Measurements from ENCODE around the gene FBXL2.
"Not testable (repeated sequence)": the region's sequence is repeated elsewhere in the genome, so short reads cannot be mapped to it uniquely, and the experiment has no call there.

The FBXL2 gene

DNA sequence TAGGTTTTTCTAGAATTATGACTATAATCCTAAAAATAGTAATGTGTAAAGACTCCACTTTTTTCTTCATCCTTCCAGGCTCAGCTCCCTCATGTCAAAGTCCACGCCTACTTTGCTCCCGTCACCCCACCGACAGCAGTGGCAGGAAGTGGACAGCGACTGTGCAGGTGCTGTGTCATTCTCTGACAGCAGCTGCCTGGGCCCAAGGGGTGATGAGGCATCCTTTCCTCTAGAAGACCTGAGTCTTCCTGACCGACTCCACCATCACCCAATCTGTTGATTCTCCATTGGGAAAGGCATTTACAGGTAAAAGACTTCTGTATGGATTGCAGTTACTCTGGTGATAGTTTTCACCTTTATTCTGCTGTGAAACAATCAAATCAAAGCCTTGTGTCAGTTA lies 108.2 kb downstream of the FBXL2 start:
- no peak for DNase-seq (ENCODE audit: low read depth in 2 of 2)

DNA sequence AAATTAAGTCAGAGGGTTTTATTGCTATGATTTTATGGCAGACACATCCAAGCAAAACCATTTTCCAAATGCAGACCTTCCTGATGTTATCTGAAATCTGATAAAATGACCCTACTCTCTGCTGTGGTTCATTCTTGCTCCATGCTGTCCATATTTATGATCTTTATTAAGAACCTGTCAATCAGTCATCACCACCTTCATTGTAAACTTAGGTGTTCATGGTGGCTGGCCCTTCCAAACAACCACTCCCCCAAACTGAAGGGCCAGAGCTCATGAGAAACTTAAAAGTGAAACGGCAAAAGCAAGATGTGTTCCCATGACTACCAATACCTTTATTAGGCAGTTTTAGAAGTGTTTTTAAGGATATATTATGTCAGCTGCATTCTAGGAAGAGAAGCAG lies 109.4 kb downstream of the FBXL2 start:
- no peak for DNase-seq (ENCODE audit: low read depth in 2 of 2)

DNA sequence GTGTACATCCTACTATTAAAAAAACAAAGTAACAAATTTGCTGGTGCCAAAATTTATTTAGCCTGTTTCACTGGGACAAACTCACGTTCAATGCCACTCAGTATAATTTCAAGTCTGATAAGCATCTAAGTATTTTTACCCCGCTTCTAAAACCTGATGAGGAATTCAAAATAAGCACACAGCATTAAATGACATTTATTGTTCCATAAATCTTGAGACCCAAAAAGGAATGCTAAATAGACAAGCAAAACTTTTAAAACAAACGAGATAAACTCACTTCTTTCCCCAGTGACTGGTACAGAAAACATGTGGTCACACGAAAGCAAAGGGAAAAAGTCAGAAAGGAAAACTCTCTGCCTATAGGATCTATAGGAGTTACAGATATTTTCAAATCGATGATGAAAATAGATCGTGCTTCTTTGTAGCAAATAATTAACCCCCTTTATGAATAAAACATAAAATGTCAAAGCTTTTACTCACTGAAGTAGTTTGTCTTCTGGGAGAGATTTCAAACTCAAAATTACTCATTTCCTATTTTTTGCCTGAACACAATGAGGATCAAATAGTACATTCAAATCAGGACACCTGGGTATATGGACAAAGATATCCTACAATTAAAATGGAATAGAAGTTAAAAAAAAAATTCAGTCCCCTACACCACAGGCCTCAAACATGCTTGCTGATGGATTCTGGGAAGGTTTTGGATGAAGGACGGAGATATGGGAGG lies 111.3 kb downstream of the FBXL2 start:
- DNase-seq (ENCODE audit: low read depth in 2 of 2), result no peak

DNA sequence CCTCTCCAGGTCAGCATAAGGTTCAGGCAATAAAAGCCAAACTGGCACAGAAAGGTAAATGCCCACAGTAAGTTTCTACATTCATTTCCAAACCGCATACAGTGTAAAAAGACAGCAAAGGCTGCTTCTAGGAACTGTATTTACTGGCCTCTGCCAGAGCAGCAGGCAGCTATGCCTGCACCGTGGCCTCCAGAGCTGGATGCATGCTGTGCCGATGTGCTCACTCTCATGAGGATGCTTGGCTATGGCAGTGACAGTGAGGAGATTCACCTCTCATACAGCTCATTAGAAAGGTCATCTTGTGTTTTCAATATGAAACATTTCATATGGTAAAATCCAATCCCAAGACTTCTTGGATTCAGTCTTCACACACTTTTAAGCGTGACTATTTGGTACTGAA lies 112.7 kb downstream of the FBXL2 start:
- DNase-seq (ENCODE audit: low read depth in 2 of 2), result no peak

DNA sequence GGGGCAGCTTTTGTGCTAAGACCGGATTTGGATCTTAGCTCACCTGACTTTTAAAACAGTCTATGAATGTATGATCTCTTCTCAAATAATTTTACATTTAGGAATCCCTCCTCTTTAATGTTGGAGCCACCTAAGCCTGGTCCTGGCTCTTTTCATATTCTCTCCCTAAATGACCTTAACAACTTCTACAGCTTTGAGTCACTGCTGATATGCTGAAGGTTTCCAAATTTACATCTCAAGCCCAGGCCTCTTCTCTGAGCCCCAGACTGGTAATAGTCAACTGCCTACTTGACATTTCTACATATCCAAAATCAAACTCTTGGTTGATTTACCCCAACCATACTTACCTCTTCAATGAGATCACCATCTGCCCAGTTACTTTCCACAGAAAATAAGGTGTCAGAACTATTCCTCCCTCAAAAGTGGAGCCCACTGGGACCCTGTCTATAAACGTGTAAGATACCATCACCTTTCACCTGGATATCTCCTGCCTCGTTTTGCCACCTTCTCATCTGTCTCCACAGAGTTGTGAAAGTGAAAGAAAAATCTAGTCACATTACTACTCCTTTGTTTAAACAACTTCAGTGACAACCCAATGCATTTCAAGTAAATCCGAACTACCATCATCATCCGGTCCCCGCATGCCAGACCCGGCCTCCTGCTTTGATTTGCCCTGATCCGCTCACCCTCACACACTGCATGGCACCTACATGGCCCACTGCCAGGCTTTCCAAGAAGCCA lies 114.2 kb downstream of the FBXL2 start:
- DNase-seq (ENCODE audit: low read depth in 2 of 2), result no peak

DNA sequence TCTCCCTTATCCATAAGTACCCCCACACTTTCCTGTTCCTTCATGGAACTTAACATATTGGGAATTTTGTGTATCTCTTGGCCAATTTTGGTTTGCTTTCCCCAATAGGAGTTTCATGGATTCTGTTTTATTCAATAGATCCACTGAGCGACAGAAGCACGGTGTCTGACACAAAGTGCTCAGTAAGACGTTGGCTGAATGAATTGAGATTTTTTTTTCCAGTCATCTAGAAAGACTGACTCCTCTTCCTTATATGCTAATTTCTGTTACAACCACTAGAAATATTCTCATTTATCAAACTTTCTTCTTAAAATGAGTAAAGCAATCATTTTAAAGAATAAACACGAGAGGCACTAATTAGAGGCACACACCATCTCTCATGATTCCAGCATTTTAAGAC lies 114.9 kb downstream of the FBXL2 start:
- DNase-seq (ENCODE audit: low read depth in 2 of 2), result no peak

DNA sequence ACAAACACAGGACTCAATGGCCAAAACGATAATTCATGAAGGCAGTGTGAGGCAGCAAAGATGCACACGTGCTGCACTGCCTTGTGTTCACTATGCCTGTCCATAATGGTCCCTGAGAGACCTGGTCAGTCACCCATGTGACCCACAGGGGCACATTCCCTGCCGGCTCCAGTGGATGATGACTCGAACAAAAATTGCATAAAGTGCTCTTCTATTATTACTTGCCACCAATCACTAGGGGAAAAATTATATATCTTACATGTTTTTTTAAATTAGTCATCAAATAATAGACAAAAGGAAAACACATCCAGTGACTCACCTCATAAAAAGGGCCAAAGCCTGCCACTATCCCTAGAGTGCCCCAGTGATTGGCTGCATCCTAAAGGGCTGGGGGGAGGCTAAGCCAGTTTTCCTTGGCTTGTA lies 115.5 kb downstream of the FBXL2 start:
- no peak for DNase-seq (ENCODE audit: low read depth in 2 of 2)

DNA sequence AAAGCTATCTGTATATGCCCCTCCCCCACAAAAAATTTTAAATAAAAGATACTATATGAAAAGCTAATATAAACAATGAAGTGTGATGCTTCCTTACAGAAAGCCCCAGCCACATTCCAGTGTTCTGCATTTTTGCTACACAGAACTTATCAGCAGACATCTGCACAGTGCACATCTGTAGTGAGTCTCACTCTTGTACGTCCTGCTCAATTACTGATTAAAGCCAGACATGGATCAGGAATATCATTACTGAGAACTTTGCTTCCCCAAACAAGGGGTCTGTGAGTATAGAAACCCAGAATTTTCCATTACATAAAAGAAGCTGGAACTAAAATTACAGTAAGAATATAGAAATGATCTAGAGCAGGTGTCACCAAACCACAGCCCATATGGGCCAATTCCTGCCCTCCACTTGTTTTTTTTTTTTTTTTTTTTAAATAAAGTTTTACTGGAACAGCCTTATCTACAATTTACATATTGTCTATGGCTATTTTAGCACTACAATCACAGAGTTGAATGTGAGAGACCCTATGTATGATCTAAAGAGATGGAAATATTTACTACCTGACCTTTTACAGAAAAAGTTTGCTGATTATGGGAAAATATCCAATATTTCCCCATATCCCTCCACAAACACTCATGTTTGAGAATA lies 117.3 kb downstream of the FBXL2 start:
- no peak for DNase-seq (ENCODE audit: low read depth in 2 of 2)

DNA sequence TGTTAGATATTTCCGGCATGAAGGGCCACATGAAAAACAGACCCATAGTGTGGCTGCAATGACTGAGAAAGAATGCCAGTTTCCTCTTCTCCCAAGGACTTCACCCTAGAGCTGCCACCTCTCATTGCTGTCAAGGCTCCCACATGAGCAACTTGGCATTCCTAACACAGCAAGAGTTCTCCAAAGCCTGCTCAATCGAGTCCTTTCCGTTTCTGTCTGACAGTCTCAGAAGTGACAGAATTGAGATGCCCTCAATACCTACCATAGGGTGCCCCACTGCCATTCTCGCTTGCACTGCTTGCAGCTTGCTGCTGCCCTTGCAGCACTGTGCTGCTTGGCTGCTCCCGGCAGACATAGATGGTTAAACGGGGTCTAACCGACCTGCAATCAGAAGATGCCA lies 118.7 kb downstream of the FBXL2 start:
- DNase-seq (ENCODE audit: low read depth in 2 of 2), result no peak

DNA sequence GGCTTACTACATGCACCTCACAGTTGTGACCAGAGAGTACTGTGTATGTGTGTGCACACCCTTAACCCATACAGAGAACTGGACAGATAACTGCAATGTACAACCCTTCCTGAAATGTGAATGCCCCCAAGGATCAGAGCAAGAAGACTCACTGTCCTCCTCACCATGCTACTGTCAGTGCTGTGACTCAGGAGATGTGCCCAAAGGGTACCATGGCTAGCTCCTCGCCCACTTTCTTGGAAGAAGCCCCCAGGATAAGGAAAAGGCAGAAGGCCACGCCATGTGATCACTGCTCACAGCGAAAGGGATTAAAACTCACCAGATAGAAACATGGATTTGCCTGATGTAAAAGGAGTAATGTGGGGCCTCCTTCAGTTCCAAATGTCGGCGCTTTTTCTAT lies 121.2 kb downstream of the FBXL2 start:
- DNase-seq (ENCODE audit: low read depth in 2 of 2), result no peak

DNA sequence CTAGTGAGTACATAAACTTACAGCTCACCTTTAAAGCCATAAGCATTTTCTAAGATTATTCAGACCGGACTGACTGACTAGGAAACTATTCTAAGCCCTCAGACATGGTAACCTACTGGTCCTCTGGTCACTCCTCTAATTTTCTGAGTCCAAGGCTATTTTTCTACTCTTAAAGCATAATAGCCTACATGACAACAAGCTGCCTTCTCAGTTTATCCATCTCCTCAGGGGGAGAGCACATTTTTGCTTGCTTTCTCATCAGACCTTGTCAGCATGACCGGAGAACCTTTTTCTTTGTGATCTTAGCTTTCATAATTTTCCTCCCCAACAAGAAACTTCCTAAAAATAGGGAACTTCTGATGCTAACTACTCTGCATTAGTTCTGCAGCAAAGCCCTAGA lies 124.5 kb downstream of the FBXL2 start:
- DNase-seq (ENCODE audit: low read depth in 2 of 2), result no peak

DNA sequence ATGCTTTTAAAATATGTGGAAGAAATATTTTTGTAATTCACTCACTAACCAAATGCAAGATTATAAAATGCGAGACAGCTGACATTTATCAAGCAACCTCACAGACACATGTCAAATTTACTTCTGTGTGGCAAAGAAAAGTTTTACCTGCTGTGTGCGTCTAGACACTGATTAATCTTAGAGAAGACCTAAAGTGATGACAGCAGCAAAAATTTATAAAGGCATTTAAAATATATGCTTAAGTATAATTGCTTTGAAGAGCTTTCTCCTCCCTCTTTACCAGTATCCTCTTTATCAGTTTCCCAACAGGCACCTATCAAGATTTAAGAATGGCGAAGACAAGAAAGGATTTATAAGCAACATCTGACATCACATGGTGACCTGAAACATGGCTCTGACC lies 125.7 kb downstream of the FBXL2 start:
- no peak for DNase-seq (ENCODE audit: low read depth in 2 of 2)

DNA sequence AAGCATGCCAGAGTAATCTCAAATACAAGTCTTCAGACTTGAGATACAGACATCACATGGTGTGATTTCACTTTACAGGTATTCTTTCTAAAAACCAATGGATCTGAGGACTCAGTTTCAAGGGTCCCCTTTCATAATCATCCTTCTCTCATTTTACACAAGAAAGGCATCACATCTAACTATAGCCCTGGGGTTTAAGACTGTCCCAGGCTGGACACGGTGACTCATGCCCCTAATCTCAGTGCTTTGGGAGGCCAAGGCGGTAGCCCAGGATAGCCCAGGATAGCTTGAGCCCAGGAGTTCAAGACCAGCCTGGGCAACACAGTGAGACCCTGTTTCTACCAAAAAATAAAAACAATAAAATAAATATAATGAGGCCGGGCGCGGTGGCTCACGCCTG lies 126.5 kb downstream of the FBXL2 start:
- no peak for DNase-seq (ENCODE audit: low read depth in 2 of 2)

DNA sequence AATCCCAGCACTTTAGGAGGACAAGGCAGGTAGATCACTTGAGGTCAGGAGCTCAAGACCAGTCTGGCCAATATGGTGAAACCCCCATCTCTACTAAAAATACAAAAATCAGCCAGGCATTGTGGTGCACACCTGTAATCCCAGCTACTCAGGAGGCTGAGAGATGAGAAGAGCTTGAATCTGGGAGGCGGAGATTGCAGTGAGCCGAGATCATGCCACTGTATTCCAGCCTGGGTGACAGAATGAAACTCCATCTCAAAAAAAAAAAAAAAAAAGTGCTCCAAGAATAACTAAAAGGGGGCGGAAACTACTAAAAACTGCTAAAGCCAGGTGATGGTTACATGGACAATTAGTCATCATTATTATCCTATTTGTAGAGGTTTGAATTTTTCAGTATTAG lies 133.6 kb downstream of the FBXL2 start:
- not testable (repeated sequence) for DNase-seq (ENCODE audit: low read depth in 2 of 2)

DNA sequence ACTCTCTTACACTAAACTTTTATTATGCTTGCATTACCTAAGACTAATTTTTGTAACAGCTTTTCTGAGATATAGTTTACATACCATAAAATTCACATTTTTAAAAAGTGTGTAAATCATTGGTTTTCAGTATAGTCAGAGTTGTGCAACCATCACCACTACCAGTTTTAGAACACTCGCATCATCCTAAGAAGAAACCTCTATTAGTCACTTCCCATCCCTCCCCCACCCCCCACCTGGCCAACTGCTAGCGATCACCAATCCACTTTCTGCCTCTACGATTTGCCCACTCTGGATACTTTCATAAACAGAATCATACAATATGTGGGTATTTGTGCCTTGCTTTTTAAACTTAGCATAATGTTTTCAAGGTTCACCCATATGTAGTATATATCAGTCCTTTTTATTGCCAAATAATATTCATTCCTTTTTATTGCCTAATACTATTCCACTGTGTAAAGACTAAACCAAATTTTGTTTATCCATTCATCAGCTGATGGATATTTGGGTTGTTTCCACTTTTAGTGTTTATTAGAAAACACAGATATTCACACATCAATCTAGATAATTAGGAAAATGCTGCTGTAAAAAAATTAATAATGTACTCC lies 139.9 kb downstream of the FBXL2 start:
- no peak for DNase-seq (ENCODE audit: low read depth in 2 of 2)

DNA sequence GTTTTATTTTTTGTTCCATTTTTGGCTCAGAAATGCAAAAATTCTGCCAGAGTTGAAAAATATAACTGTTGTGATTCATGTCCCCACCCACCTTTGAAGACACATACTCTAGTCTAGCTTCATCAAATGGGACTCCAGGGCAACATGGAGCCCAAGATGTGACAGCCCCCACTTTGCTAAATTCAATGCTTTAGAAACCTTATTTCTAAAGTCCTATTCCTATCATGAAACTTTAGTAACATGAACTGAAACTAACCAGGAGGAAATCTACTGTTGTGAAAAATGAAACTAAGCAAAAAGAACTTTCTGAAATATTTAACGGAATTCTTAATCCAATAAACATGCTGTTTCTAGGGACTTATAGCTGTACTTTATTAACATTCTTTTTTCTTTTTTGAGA lies 142.7 kb downstream of the FBXL2 start:
- DNase-seq (ENCODE audit: low read depth in 2 of 2), result no peak

DNA sequence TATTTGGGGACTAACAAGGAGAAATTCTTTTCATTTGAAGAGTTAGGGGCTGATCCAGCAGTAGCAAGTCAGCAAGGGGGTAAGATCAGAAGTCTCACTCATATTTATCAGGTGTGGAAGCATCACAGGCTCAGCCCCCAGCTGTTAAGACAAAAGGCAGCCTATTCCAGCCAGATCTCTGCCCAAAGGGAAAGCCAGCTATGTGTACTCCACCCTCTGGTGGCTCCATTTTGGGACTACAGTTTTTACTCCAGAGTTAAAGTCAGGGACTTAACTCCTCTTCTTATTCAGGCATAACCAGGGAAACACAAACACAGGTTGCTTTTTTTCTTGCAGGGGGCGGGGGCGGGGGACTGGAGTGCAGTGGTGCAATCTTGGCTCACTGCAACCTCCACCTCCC lies 143.7 kb downstream of the FBXL2 start:
- no peak for DNase-seq (ENCODE audit: low read depth in 2 of 2)

DNA sequence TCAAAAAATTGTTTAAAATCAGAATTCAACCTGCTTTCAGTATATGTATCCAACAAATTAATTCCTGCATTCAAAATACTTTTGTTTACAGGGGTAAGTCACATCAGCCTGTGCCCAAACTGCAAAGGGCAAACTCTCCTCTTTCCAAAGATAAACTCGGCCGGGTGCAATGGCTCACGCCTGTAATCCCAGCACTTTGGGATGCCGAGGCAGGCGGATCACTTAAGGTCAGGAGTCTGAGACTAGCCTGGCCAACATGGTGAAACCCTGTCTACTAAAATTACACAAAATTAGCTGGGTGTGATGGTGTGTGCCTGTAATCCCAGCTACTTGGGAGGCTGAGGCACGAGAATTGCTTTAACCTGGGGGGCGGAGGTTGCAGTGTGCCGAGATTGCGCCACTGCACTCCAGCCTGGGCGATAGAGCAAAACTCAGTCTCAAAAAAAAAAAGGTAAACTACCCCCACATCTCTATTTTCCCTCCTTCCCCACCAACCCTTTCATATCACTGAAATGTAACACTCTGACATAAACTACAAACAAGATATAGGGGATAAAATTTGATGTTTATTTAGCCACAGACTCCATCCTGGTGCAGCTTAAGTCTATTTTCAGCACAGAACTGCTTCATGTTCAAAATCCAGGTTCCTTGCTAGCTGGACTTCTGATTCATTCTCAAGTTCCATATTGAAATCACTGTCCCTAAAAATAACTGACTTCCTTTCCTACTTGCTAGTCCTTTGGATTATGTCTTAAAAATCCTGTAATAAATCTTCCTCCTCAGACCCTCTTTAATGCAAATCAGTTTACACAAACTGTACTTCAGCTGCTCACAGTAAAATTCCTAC lies 147.6 kb downstream of the FBXL2 start:
- DNase-seq (ENCODE audit: low read depth in 2 of 2), result no peak

DNA sequence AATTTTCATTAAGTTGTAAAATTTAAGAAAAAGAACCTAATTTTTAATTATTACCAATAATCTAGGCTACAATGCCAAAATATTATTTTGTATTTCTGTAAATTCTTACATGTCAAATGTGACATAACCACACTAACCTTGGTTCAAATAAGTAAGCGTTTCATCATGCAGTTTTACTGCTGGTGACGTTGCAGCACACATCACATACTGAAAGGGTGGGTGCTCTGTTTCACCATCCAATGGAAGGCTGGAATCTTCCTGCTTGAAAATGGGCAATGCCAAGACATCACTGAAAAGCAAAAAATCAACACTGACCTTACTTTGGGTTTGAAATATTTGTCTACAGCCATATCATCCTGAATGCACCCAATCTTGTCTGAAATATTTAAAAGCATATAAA lies 148.2 kb downstream of the FBXL2 start:
- DNase-seq (ENCODE audit: low read depth in 2 of 2), result no peak

DNA sequence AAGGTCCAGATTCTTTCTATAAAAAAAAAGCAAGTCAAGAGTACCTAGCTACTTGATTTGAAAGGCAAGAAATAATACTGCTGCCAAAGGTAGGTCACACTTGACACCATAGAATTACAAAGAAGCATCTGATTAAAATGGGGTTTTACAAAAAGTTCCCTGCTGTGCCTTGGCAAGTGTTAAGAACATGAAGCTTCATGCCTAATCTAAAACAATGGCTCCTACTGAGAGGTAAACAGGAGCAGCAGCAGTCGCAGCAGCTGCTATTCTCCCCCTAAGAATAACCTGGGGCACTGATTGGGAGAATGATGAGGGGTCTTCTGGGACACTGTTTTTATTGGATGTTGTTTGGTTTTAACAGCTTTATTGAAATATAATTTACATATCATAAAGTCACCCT lies 148.8 kb downstream of the FBXL2 start:
- no peak for DNase-seq (ENCODE audit: low read depth in 2 of 2)

DNA sequence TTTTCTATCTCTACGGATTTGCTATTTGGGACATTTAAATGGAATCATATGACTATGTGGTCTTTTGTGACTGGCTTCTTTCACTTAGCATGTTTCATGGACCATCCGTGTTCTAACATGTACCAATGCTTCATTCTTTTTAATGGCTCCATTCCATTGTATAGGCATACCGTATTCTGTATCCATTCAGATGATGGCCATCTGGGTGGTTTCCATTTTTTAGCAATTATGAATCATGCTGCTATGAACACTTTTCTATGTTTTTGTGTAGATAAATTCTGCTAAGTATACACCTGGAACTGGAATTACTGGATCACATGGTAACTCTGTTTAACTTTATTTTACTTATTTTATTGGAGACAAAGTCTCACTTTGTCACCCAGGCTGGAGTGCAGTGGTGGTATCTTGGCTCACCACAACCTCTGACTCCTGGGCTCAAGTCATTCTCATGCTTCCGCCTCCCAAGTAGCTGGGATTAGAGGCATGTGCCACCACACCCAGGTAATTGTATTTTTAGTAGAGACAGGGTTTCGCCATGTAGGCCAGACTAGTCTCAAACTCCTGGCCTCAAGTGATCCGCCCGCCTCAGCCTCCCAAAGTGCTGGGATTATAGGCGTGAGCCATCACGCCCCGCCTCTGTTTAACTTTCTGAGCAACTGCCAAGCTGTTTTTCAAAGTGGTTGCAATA lies 149.5 kb downstream of the FBXL2 start:
- no peak for DNase-seq (ENCODE audit: low read depth in 2 of 2)
